A204.1 (cell line): Measurements from ENCODE around the gene XPO1.

ENCODE experiments used
- FAIRE-seq: peaks from 2 replicates; lab custom pipeline; 2012; peaks lifted over from hg19 to GRCh38; lab: Jason Lieb, UNC

Gene XPO1

DNA sequence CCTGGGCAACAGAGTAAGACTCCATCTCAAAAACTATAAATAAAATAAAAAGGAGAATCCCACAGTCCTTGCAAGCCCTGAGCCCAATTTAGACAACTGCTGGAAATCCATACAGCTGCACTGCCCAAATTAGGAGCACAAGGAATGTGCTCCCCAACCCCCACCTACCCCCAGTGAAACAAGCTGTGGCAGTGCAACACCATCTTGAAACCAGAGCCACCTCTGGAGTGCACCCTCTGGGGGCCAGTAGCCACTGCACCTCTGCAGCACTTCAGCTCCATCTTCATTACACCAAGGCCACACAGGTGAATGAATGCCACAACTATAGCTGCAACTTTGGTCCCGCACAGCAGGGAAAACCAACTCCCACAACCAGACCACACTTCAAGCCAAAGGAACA lies 104.5 kb downstream of the XPO1 start:
- no peak for FAIRE-seq

DNA sequence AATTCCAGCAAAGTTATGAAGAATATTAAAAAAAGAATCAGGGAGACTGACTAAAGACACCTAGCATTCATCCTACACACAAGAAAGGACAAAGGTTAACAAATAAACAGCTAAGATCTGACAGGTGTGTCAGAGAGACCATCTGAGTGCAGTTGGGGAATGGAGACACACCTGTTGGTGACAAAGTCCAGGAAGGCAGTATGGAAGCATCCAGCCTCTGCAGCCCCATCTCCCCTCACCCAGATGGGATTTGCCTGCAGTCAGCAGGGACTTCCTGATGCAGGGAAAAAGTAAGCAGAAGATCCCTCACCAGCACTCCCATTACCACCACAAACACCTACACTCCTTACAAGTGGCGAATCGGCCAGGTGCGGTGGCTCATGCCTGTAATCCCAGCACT lies 105.2 kb downstream of the XPO1 start:
- FAIRE-seq: no peak

DNA sequence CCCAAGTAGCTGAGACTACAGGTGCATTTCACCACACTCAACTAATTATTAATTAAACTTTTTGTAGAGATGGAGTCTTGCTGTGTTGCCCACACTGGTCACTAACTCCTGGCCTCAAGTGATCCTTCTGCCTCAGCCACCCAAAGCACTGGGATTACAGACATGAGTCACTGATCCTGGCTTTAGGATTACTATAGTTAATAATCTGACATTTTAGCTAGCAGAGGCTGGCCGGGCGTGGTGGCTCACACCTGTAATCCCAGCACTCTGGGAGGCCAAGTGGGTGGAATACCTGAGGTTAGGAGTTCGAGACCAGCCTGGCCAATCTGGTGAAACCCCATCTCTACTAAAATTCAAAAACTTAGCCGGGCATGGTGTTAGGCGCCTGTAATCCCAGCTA lies 106.8 kb downstream of the XPO1 start:
- FAIRE-seq: no peak
